GM10847 (cell line): ENCODE data around the gene PAIP2B.

ENCODE experiments used
- POLR2A ChIP-seq: IDR thresholded peaks from 2 replicates; pipeline ENCODE4 v1.6.1; 2011; ENCODE audit not compliant: insufficient read length; ENCODE audit errors: extremely low read depth

PAIP2B gene

DNA sequence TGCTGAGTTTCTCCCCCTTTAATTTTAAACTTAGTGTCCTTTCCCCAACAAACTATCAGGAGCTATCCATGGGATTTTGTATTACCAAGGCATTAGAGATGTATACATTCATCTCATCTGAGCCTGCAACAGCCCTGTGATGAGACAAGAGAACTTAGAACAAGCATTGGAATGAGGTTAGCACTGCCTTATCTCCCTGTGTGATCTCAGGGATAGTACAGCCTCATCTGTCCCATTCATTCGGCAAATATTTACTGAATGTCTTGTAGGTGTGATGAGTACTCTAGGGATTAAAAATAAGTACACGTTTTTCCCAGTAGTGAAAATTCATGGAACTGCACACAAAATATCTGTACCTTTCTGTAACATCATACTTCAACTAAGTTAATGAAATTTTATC lies 45.6 kb downstream of the PAIP2B start:
- no peak for TF ChIP-seq POLR2A

DNA sequence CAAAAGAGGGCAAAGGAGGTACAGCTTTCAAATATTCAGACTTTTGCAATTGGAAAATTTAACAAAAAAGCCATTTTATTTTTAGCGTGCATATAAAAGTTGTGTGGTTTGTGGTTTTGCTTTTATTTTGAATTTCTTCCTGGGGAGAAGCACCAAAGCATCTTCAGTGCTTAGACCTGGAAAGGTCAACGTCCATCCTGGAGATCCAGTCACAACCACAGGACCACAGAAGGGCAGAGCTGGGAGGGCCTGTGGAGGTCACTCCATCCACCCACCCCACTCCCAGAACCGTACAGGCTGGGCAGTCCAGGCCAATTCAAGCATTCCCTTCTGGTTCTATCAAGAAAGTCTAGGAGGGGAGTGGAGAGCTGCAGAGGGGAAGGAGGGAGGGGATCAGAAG lies 52.7 kb downstream of the PAIP2B start:
- no peak for TF ChIP-seq POLR2A

DNA sequence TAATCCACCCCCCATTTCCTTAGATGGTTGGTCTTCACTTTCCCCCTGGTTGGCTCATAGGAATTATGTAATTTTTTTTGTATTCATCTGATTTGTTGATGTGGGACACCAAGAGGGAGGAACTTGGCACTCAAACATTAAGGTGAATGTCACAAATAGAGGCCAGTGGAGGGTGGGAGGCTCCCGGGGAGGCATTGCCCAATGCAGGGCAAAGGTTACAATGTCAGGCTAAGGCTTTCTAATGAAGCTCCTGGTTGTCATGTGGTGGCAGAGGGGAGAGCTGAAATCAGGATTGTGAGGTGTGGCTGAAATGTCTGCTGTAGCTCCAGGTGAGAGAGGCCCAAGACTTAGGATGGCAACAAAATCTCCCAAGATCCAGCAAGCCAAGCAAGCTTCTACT lies 53.8 kb downstream of the PAIP2B start:
- no peak for TF ChIP-seq POLR2A

- TF ChIP-seq POLR2A, result no peak
These were observed 60.1 kb downstream of the PAIP2B start for GRCh38 chr2:71166812-71167211.

DNA sequence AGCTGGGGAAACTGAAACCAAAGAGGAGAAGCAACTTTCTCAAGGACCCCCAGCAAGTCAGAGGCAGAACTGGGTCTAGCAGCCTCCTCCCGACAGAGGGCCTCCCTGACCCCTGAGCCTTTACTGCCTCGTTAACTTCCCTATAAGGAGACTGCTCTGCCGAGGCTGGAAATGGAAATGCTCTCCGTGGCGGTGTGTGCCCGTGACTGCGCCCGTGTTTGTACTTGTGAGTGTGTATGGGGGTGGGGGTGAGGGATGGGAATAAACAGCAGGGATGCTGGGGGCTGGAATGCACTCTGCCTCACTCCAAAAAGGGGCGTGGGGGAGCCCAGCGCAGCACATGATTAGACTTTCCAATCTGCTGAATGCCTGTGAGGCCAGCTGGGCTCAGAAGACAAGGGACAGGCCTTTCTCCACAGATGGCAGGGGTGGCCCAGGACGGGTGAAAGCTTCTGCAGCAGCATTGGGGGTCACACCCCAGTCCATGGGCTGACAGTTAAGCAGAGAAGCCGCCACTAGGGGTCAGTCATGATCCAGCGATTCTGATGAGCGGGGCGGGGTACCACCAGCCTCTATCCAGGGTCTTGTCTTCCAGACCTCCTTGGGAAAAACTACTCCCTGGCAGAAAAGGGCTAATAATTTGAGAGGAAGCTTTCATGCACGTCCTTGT lies 69.6 kb downstream of the PAIP2B start:
- TF ChIP-seq POLR2A, result no peak

- no peak for TF ChIP-seq POLR2A
These were observed 70.3 kb downstream of the PAIP2B start for GRCh38 chr2:71156573-71156972.

DNA sequence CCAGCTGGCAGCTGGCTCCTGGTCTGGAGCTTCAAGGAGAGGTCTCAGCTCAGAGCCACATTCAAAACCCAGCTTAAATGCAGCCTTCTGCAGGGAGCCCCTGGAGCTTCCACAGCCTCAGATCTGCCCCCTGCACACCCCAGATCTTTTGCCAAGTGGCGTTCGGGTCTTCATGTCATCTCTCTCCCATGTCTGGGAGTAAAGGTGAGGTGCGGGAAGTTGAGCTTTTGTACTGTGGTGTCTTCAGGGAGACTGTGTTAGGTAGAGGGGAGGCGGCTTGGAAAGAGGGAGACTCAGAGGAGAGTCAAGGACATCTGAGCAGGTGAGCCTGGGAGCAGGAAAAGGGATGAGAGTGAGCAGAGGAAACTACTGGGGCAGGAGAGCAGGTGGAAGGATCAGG lies 71.1 kb downstream of the PAIP2B start:
- TF ChIP-seq POLR2A, result no peak

DNA sequence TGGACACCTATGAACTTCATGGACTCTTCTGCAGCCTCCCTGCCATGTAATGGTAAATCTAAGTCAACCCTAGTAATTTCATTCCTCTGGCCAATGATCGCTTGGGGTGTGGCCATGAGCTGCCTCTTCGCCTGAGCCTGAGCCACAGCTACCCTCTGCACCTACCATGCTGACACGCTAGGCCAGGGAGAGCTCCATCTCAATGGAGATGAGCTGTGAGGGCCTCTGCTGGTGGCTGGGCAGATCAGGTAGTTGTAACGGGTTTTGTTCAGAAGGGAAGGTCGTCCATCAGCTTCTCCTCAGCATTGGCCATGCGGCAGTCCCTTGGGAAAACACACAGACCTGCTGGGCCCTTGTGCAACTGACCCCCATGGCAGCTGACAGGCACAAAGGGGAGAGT lies 72.1 kb downstream of the PAIP2B start:
- TF ChIP-seq POLR2A, result no peak

- TF ChIP-seq POLR2A, result no peak
These were observed 72.6 kb downstream of the PAIP2B start for GRCh38 chr2:71154279-71154678.

- no peak for TF ChIP-seq POLR2A
These were observed 73.2 kb downstream of the PAIP2B start for GRCh38 chr2:71153585-71154224.

GRCh38 chr2:71151620-71152019 lies 75.3 kb downstream of the PAIP2B start:
- TF ChIP-seq POLR2A, result no peak

DNA sequence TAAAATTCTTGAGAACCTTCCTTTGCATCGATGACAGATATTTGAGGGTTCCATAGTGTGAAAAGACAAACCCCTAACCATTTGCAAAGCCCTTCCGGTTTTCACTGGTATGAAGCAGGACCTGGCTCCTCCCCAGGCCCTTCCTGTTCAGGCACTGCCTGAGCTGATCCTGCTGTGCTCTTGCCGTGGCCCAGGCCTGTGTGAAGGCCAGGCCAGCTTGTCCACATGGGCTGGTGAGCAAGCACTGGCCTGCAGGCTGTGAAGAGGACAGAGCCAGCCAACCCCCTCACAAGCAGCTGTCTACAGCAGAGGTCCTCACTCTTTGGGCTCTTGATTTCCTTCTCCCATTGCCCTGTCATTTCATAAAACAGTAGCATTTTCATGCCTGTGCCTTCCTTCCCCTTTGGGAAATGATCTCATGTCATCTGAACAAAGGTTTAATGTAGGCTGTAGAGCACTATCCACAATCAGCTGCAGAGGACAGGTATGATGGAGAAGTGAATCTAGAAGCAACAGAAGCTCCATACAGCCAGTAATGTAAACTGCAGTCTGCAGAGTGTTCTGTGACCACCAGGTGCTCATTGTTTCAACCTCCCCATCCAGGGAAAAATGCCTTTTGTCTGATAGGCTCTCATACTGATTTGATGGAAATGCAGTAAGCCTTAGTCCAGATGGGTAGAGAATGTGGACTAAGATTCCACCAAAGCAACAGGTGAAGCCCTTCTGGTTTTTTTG lies 76.7 kb downstream of the PAIP2B start:
- no peak for TF ChIP-seq POLR2A

- no peak for TF ChIP-seq POLR2A
These were observed 78.3 kb downstream of the PAIP2B start for GRCh38 chr2:71148506-71149063.

DNA sequence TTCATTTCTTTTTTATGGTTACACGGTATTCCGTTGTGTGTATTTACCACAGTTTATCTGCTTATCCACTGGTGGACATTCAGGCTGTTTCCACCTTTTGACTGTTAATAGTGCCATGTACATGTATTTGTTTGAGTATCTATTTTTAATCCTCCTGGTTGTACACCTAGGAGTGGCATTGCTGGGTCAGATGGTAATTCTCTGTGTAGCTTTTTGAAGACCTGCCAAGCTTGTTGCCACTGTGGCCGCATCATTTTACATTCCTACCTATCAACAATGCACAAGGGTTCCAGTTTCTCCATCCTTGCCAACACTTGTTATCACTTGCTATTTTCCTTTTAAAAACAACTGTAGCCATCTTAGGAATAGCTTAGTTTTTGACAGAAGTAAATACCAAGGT lies 83.1 kb downstream of the PAIP2B start:
- no peak for TF ChIP-seq POLR2A

DNA sequence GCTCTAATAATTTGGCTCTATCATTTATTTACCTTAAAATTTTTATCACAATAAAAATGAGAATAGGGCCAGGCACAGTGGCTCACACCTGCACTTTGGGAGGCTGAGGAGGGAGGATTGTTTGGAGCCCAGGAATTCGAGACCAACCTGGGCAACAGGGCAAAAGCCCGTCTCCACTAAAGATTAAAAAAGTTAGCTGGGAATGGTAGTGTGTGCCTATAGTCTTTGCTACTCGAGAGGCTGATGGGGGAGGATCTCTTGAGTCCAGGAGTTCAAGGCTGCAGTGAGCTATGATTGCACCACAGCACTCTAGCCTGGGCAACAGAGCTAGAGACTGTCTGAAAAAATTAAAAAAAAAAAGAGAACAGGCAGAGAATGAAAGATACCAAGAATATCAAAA lies 90.7 kb downstream of the PAIP2B start:
- no peak for TF ChIP-seq POLR2A

DNA sequence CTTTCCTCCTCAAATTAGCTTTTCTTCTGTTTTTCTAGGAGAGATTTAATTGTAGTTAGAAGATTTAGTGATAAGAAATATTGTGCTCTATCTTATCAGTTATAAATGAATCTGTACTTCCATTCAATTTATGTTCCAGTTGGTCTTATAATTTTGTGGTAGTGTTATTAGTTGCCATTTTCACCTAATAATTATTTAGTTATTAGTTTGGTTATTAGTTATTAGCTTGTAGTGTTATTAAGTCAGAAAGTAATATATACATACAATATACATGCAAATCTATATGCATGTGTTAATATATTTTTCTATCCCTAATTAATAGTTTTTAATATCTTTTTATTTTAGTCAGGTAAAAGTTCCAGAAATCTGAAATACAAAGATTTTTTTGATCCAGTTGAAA lies 93.3 kb downstream of the PAIP2B start:
- no peak for TF ChIP-seq POLR2A
